ENCODE measurements around the gene BHLHE23.

The BHLHE23 gene

DNA sequence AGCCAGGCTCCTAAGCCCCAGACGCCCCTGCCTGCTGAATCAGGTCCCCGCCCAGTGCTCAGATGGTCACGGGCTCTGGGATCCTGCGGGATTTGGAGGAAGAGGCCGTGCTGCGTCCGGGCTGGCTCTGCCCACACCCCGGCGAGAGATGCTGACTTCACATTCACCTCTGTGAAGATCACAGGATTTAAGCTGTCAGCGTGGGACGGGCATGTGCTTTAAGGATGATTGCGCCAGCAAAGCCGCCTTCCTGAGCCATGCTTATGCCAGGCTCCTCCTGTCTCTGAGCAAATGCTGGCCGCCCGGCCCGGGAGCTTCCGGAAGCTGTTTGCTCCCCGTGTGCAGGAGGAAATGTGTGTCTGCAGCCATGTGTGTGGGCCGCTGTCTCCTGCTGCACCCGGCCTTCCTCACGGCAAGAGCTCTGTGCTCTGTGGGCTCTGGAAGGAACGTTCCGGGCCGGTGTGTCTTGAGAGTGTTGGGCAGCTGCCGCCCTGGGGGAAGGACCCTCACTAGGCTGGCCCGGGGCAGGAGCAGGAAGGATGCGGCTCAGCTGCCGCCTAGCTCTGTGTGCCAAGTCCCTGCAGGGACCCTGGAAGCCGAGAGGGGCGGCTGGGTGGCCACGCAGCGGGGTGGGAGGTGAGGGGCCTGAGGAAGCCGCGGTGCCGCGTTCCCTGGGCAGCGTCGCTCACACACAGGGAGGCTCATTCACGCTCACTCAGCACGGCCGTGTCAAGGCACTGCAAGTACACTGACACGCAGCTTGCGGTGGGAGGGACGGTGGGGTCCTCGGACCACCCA, 19.0 kb upstream of the BHLHE23 start:
- Histone ChIP-seq H3K36me3 (ENCODE audit: insufficient read depth) (no peaks in the 10 kb centered on the region), H3K4me2 (no peak overlapping the region), H3K27ac (no peak overlapping the region), H3K4me1 (ENCODE audit: low read depth, poor library complexity, severe bottlenecking) (no peaks in the 10 kb centered on the region), H4K20me1 (ENCODE audit: insufficient read depth) (no peaks in the 10 kb centered on the region), H2AFZ (ENCODE audit: low read depth) (no peak overlapping the region), H3K27me3 (ENCODE audit: insufficient read depth, low read depth) (peaks cover 92% of the 10 kb centered on the region), H3K4me3 (IDR thresholded peaks at IDR 0.05; ENCODE audit: insufficient read depth, low read depth, low read length) (no peak overlapping the region), H3K9ac (no peak overlapping the region), H3K79me2 (ENCODE audit: insufficient read depth, low read depth) (no peaks in the 10 kb centered on the region)
- TF ChIP-seq, protein P1, sequence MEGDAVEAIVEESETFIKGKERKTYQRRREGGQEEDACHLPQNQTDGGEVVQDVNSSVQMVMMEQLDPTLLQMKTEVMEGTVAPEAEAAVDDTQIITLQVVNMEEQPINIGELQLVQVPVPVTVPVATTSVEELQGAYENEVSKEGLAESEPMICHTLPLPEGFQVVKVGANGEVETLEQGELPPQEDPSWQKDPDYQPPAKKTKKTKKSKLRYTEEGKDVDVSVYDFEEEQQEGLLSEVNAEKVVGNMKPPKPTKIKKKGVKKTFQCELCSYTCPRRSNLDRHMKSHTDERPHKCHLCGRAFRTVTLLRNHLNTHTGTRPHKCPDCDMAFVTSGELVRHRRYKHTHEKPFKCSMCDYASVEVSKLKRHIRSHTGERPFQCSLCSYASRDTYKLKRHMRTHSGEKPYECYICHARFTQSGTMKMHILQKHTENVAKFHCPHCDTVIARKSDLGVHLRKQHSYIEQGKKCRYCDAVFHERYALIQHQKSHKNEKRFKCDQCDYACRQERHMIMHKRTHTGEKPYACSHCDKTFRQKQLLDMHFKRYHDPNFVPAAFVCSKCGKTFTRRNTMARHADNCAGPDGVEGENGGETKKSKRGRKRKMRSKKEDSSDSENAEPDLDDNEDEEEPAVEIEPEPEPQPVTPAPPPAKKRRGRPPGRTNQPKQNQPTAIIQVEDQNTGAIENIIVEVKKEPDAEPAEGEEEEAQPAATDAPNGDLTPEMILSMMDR (conservative IDR thresholded peaks at IDR 0.05; ENCODE audit: low read depth, low read length): no peak

- TF ChIP-seq, protein P1 (conservative IDR thresholded peaks at IDR 0.05; ENCODE audit: low read depth, low read length): no peak
- no peaks in the 10 kb centered on the region for H3K4me1 ChIP-seq (ENCODE audit: low read depth, poor library complexity, severe bottlenecking)
- H4K20me1 ChIP-seq (ENCODE audit: insufficient read depth): no peaks in the 10 kb centered on the region
- H3K4me2 ChIP-seq: no peak overlapping the region
- no peak overlapping the region for H2AFZ ChIP-seq (ENCODE audit: low read depth)
- peaks cover 92% of the 10 kb centered on the region for H3K27me3 ChIP-seq (ENCODE audit: insufficient read depth, low read depth)
- H3K36me3 ChIP-seq (ENCODE audit: insufficient read depth): no peaks in the 10 kb centered on the region
- no peak overlapping the region for H3K4me3 ChIP-seq (IDR thresholded peaks at IDR 0.05; ENCODE audit: insufficient read depth, low read depth, low read length)
- H3K27ac ChIP-seq: no peak overlapping the region
- no peaks in the 10 kb centered on the region for H3K79me2 ChIP-seq (ENCODE audit: insufficient read depth, low read depth)
- H3K9ac ChIP-seq: no peak overlapping the region
Observed at GRCh38 chr20:63024573-63025392, 18.0 kb upstream of the BHLHE23 start.

- Histone ChIP-seq H4K20me1 (ENCODE audit: insufficient read depth) (no peaks in the 10 kb centered on the region), H3K79me2 (ENCODE audit: insufficient read depth, low read depth) (no peaks in the 10 kb centered on the region), H3K4me1 (ENCODE audit: low read depth, poor library complexity, severe bottlenecking) (no peaks in the 10 kb centered on the region), H3K4me2 (no peak overlapping the region), H3K27ac (no peak overlapping the region), H2AFZ (ENCODE audit: low read depth) (no peak overlapping the region), H3K27me3 (ENCODE audit: insufficient read depth, low read depth) (peaks cover 92% of the 10 kb centered on the region), H3K9ac (no peak overlapping the region), H3K4me3 (IDR thresholded peaks at IDR 0.05; ENCODE audit: insufficient read depth, low read depth, low read length) (no peak overlapping the region), H3K36me3 (ENCODE audit: insufficient read depth) (no peaks in the 10 kb centered on the region)
- TF ChIP-seq, protein P1 (conservative IDR thresholded peaks at IDR 0.05; ENCODE audit: low read depth, low read length): no peak
Observed at GRCh38 chr20:63023936-63024571, 17.3 kb upstream of the BHLHE23 start.

DNA sequence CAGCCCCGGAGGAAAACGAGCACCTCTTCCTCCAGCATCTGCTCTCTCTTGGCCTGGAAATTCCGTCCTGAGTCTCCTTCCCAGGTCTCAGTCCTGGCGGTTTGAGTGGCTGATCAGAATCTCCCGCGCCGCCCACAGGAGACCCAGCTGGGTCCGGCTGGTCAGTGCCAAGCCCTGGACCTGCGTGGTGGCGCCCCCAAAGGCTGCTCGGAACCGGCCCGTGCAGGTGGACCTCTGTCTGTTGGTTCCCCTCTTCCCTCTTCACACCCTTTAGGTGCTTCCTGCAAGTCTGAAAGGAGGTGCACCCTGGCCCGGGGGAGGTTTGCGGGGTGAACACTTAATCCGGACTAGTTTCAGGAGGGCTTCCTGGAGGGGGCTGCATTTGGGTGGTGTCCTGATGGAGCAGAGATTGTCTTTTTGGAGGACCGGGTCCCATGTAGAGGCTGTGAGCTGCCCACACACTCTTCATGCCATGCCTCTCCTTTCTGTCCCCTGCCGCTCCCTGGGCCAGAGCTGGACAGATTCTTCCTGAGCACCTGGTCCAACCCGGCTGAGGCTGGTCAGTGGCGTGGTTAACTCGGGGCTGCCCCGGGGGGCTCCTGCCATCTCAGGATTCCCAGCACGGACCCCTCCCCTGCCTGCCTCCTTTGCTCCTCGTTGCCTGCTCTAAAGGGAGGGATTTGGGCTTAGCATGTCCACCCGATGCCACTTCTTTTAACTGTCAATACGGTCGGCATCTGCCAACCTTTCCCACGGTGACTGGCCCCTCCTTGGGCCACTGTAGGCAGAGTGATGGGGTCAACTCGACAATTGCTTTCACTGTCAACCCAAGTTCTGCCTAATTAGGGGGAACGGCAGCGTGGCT, 16.5 kb upstream of the BHLHE23 start:
- Histone ChIP-seq H3K9ac (no peak overlapping the region), H3K4me1 (ENCODE audit: low read depth, poor library complexity, severe bottlenecking) (no peaks in the 10 kb centered on the region), H3K79me2 (ENCODE audit: insufficient read depth, low read depth) (no peaks in the 10 kb centered on the region), H3K36me3 (ENCODE audit: insufficient read depth) (no peaks in the 10 kb centered on the region), H4K20me1 (ENCODE audit: insufficient read depth) (no peaks in the 10 kb centered on the region), H2AFZ (ENCODE audit: low read depth) (no peak overlapping the region), H3K27ac (no peak overlapping the region), H3K27me3 (ENCODE audit: insufficient read depth, low read depth) (peaks cover 94% of the 10 kb centered on the region), H3K4me2 (no peak overlapping the region), H3K4me3 (IDR thresholded peaks at IDR 0.05; ENCODE audit: insufficient read depth, low read depth, low read length) (no peak overlapping the region)
- TF ChIP-seq, protein P1 (conservative IDR thresholded peaks at IDR 0.05; ENCODE audit: low read depth, low read length): no peak

Data from KMS-11 (cell line).